ENCODE measurements around the gene PLXNA4.

Gene PLXNA4

DNA sequence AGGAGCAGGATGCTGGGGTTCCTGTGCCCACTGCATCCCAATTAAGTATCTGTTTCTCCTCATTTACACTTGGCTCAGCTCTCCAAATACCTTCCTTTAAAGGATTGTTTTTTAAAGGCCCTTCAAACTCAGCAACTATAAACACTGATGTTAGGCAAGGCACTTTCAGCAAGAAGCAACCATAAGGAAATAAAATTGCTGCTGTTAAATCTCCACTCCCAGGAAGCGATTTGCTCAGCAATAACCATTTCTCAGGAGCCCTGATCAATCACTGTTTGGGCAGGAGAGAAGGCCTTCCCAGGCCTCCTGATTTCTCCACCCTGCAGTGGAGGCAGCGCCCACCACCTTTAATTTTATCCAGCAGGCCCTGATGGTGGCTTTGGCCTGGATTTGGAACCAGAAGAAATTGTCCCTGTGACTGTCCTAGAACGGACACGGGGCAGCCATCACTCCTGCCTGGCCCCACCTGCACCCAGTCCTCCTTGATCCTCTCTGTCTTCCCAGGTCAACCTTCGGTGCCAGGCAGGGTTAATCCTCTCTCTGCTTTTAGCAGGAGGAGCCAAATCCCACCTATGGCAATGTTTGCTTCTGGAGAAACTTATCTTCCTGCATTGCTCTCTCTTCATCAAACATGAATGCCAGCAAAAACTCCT is 199.8 kb downstream of the PLXNA4 start (continued):
- no peak for TF ChIP-seq ZNF560 (tag by site-specific recombination; IDR thresholded peaks at IDR 0.05; ENCODE audit: borderline replicate concordance)
- no peak for TF ChIP-seq ZNF777 (tag by site-specific recombination; IDR thresholded peaks at IDR 0.05; ENCODE audit: borderline replicate concordance)
- no peak for TF ChIP-seq ZNF24 (tag by site-specific recombination; IDR thresholded peaks at IDR 0.05)
- TF ChIP-seq ZNF510 (tag by site-specific recombination; IDR thresholded peaks at IDR 0.05; ENCODE audit: insufficient replicate concordance) = no peak
- TF ChIP-seq, protein P1, sequence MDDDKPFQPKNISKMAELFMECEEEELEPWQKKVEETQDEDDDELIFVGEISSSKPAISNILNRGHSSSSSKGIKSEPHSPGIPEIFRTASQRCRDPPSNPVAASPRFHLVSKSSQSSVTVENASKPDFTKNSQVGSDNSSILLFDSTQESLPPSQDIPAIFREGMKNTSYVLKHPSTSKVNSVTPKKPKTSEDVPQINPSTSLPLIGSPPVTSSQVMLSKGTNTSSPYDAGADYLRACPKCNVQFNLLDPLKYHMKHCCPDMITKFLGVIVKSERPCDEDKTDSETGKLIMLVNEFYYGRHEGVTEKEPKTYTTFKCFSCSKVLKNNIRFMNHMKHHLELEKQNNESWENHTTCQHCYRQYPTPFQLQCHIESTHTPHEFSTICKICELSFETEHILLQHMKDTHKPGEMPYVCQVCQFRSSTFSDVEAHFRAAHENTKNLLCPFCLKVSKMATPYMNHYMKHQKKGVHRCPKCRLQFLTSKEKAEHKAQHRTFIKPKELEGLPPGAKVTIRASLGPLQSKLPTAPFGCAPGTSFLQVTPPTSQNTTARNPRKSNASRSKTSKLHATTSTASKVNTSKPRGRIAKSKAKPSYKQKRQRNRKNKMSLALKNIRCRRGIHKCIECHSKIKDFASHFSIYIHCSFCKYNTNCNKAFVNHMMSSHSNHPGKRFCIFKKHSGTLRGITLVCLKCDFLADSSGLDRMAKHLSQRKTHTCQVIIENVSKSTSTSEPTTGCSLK (tag by site-specific recombination; IDR thresholded peaks at IDR 0.05) = no peak
- TF ChIP-seq, protein P2, sequence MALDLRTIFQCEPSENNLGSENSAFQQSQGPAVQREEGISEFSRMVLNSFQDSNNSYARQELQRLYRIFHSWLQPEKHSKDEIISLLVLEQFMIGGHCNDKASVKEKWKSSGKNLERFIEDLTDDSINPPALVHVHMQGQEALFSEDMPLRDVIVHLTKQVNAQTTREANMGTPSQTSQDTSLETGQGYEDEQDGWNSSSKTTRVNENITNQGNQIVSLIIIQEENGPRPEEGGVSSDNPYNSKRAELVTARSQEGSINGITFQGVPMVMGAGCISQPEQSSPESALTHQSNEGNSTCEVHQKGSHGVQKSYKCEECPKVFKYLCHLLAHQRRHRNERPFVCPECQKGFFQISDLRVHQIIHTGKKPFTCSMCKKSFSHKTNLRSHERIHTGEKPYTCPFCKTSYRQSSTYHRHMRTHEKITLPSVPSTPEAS (tag by site-specific recombination; IDR thresholded peaks at IDR 0.05) = no peak
- no peak for TF ChIP-seq ZNF561 (tag by site-specific recombination; IDR thresholded peaks at IDR 0.05; ENCODE audit: borderline replicate concordance)
- TF ChIP-seq KLF16 (tag by site-specific recombination; IDR thresholded peaks at IDR 0.05) = no peak
- no peak for TF ChIP-seq SCRT1 (tag by site-specific recombination; IDR thresholded peaks at IDR 0.05; ENCODE audit: borderline replicate concordance)
- TF ChIP-seq ZNF624 (tag by site-specific recombination; IDR thresholded peaks at IDR 0.05) = no peak
- no peak for TF ChIP-seq ZNF843 (tag by site-specific recombination; IDR thresholded peaks at IDR 0.05)
- TF ChIP-seq ZNF76 (tag by site-specific recombination; IDR thresholded peaks at IDR 0.05; ENCODE audit: borderline replicate concordance, low read depth) = no peak
- TF ChIP-seq ZNF658 (tag by site-specific recombination; IDR thresholded peaks at IDR 0.05) = no peak
- TF ChIP-seq ZNF660 (tag by site-specific recombination; IDR thresholded peaks at IDR 0.05) = no peak
- TF ChIP-seq KLF8 (tag by site-specific recombination; IDR thresholded peaks at IDR 0.05) = no peak

DNA sequence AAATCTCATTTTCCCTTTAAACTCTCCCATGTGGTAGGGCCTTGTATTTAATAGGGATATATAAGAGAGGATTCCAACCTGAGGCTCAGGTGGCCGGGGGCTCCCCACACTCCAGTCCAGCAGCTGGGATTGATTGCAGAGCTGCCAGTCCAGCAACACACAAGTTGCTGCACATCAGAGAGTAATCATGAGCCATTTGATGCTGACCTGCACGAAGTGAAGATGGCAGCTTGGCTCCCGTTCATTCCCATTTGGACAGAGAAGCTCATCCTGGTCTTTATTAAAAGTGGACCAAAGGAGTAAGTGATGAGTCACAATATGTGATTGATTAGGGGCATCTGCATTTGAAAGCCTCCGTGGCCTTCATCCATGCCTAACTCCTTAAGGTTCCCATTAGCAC is 202.4 kb downstream of the PLXNA4 start:
- H3K4me3 ChIP-seq (ENCODE audit: low read depth, low read length) = no peak overlapping the region
- H3K4me1 ChIP-seq (ENCODE audit: control insufficient read depth, insufficient read depth, low read length) = no peaks in the 10 kb centered on the region
- ChIA-PET CTCF (no interaction called here), POLR2A (no interaction called here)
- TF ChIP-seq ZNF184 (tag by site-specific recombination; IDR thresholded peaks at IDR 0.05) (no peak), WT1 (tag by site-specific recombination; IDR thresholded peaks at IDR 0.05) (no peak), ZNF10 (tag by site-specific recombination; IDR thresholded peaks at IDR 0.05) (no peak), ZNF324 (tag by site-specific recombination; IDR thresholded peaks at IDR 0.05) (no peak), ZNF561 (tag by site-specific recombination; IDR thresholded peaks at IDR 0.05; ENCODE audit: borderline replicate concordance) (no peak), ZNF214 (tag by site-specific recombination; IDR thresholded peaks at IDR 0.05; ENCODE audit: borderline replicate concordance) (no peak), HOXC10 (CRISPR knock-in tag; IDR thresholded peaks at IDR 0.05) (no peak)
- H3K36me3 ChIP-seq (ENCODE audit: control insufficient read depth in 2 of 2, insufficient read depth in 1 of 2, low read length in 2 of 2) = no peaks in the 10 kb centered on the region
- H3K27ac ChIP-seq (ENCODE audit: extremely low read depth, low read depth, low read length) = no peak overlapping the region
- H3K9me3 ChIP-seq (ENCODE audit: control insufficient read depth, insufficient read depth, low read depth, low read length) = no peaks in the 10 kb centered on the region

DNA sequence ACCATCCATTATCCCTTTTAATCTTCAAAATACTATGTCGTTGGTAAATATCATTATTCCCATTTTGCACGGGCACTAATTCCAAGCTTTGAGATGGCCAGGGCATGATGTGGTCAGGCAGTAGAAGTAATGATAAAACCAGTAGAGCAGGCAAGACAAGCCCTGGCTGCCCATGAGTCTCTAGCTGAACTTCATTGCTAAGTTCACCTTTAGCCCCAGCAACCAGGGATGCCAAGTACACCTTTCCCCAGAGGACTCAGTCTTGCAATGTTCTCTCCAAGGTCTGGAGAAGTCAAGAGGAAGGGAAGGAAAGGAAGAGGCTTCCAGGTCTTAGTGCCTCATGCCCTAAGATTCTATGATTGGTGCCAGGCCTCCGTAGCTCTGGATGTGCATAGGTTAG is 203.2 kb downstream of the PLXNA4 start:
- Histone ChIP-seq H3K36me3 (ENCODE audit: control insufficient read depth in 2 of 2, insufficient read depth in 1 of 2, low read length in 2 of 2) (no peaks in the 10 kb centered on the region), H3K4me1 (ENCODE audit: control insufficient read depth, insufficient read depth, low read length) (no peaks in the 10 kb centered on the region), H3K4me3 (ENCODE audit: low read depth, low read length) (no peak overlapping the region), H3K27ac (ENCODE audit: extremely low read depth, low read depth, low read length) (no peak overlapping the region), H3K9me3 (ENCODE audit: control insufficient read depth, insufficient read depth, low read depth, low read length) (no peaks in the 10 kb centered on the region)
- POLR2A ChIA-PET = no interaction called here
- CTCF ChIA-PET = no interaction called here
- TF ChIP-seq, protein P3, sequence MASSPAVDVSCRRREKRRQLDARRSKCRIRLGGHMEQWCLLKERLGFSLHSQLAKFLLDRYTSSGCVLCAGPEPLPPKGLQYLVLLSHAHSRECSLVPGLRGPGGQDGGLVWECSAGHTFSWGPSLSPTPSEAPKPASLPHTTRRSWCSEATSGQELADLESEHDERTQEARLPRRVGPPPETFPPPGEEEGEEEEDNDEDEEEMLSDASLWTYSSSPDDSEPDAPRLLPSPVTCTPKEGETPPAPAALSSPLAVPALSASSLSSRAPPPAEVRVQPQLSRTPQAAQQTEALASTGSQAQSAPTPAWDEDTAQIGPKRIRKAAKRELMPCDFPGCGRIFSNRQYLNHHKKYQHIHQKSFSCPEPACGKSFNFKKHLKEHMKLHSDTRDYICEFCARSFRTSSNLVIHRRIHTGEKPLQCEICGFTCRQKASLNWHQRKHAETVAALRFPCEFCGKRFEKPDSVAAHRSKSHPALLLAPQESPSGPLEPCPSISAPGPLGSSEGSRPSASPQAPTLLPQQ (tag by site-specific recombination; IDR thresholded peaks at IDR 0.05) = no peak
- TF ChIP-seq, protein P4, sequence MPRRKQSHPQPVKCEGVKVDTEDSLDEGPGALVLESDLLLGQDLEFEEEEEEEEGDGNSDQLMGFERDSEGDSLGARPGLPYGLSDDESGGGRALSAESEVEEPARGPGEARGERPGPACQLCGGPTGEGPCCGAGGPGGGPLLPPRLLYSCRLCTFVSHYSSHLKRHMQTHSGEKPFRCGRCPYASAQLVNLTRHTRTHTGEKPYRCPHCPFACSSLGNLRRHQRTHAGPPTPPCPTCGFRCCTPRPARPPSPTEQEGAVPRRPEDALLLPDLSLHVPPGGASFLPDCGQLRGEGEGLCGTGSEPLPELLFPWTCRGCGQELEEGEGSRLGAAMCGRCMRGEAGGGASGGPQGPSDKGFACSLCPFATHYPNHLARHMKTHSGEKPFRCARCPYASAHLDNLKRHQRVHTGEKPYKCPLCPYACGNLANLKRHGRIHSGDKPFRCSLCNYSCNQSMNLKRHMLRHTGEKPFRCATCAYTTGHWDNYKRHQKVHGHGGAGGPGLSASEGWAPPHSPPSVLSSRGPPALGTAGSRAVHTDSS (tag by site-specific recombination; IDR thresholded peaks at IDR 0.05) = no peak
- TF ChIP-seq ZNF184 (tag by site-specific recombination; IDR thresholded peaks at IDR 0.05) = no peak
- TF ChIP-seq ZNF670 (tag by site-specific recombination; IDR thresholded peaks at IDR 0.05; ENCODE audit: low read depth) = no peak
- TF ChIP-seq ZEB2 (tag by site-specific recombination; IDR thresholded peaks at IDR 0.05) = no peak
- no peak for TF ChIP-seq ZNF624 (tag by site-specific recombination; IDR thresholded peaks at IDR 0.05)
- no peak for TF ChIP-seq ZNF302 (tag by site-specific recombination; IDR thresholded peaks at IDR 0.05; ENCODE audit: low read depth)
- TF ChIP-seq MYNN (tag by site-specific recombination; IDR thresholded peaks at IDR 0.05; ENCODE audit: borderline replicate concordance) = no peak
- TF ChIP-seq GLIS1 (tag by site-specific recombination; IDR thresholded peaks at IDR 0.05) = no peak
- TF ChIP-seq ZIC2 (tag by site-specific recombination; IDR thresholded peaks at IDR 0.05) = no peak
- no peak for TF ChIP-seq ZNF239 (tag by site-specific recombination; IDR thresholded peaks at IDR 0.05)

All from HEK293 (cell line).